Esophagus muscularis mucosa (tissue), 3 donors: Measurements from ENCODE around the gene KDM4D.

ENCODE experiments used
- POLR2A ChIP-seq: fragments of 450-650 bp; IDR thresholded peaks from one replicate; pipeline ENCODE4 v1.6.1; 2017; ENCODE audit warnings: antibody characterized with exemption, moderate library complexity, mild to moderate bottlenecking, low read depth
- TF ChIP-seq, protein P1 (sequence below), 3 experiments: fragments of 200-600 bp in 2 of 3; fragments of 450-650 bp in 1 of 3; sonication (generic) in 2 of 3; IDR thresholded peaks; one replicate each; pipeline ENCODE4 v1.5.1; 2017 to 2019; ENCODE audit warnings: antibody characterized with exemption in 3 of 3, mild to moderate bottlenecking in 2 of 3, moderate library complexity in 1 of 3

DNA sequence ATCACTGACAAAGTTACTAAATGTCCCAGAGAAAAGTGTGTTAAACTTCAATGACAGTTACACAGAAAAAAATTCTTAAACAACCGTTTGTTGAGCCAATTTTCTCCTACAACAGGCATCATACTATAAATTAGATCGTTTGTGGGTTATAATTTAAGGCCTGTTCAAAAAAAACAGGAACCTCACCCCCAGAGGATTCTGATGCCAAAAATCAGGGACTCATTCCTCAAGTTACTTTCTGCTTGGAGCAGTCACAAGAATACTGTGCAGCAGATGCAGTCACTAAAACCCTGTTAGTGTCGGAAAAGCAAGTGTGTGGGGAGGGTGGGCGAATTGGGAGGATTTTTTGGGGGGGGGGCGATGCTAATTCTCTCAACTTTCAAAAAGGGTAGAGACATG, 810 bp upstream of the KDM4D start:
- no peak for TF ChIP-seq POLR2A
- TF ChIP-seq, protein P1, sequence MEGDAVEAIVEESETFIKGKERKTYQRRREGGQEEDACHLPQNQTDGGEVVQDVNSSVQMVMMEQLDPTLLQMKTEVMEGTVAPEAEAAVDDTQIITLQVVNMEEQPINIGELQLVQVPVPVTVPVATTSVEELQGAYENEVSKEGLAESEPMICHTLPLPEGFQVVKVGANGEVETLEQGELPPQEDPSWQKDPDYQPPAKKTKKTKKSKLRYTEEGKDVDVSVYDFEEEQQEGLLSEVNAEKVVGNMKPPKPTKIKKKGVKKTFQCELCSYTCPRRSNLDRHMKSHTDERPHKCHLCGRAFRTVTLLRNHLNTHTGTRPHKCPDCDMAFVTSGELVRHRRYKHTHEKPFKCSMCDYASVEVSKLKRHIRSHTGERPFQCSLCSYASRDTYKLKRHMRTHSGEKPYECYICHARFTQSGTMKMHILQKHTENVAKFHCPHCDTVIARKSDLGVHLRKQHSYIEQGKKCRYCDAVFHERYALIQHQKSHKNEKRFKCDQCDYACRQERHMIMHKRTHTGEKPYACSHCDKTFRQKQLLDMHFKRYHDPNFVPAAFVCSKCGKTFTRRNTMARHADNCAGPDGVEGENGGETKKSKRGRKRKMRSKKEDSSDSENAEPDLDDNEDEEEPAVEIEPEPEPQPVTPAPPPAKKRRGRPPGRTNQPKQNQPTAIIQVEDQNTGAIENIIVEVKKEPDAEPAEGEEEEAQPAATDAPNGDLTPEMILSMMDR (IDR thresholded peaks at IDR 0.05) = no peak
